Colon (tissue), 2 donors: ENCODE measurements around the gene CNTN4.

ENCODE experiments used
- FAIRE-seq: peaks from 2 replicates; lab custom pipeline; 2012; peaks lifted over from hg19 to GRCh38; lab: Jason Lieb, UNC
- donor health status: control.
- donor health status: control.

Gene CNTN4

DNA sequence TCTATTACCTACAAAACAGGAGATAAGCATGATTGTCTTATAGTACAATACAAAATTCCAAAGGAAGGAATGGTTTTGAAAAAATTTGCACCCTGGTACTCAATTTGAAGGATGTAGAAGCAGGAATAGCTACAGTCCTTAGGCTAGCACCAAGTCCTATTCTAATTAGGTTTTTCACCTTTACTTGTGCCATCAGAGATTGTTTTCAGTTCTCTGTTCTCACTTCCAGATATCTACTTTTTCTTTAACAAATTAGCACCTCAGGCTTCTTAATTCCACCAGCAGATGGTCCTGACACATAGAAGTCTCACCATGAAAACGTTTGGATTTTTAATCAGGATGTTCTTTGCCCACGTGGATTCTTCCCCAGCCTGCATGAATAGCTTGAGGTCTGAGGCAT, 967.7 kb downstream of the CNTN4 start:
- no peak for FAIRE-seq

DNA sequence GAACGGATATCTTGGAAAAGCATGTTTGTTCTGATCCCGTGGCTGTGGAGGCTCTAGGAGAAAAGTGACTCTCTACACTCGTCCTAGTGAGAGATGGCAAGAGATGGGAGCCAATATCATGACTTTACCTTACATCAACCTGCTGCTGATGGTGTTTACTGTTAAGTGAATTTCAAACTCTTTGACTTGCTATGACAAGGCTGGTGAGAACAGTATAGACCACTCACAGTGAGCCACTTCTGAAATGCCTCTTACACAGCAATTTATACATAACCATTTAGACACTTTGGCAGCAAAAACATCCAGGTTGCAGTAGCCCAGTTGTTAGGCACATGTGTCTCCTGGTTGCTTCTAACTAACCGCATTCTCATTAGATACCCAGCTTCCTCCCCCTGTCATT, 968.2 kb downstream of the CNTN4 start:
- no peak for FAIRE-seq

DNA sequence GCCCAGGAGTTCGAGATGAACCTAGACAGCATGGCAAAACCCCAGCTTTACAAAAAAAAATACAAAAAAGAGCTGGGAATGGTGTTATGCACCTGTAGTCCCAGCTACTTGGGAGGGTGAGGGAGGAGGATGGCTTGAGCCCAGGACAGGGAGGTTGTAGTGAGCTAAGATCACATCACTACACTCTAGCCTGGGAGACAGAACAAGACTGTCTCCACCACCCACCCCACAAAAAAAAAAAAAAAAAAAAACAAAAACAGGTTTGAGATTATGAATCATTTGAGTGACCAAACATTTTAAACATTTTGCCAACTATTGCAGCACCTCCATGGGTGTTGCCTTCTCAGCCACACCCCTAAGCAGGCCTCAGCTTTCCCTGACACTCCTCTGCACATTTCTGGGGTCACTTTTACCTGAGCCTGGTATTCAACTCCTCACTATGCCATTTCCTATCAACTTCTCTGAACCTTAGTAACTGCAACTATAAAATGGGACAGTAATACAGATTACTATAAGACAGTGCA, 969.8 kb downstream of the CNTN4 start:
- no peak for FAIRE-seq

DNA sequence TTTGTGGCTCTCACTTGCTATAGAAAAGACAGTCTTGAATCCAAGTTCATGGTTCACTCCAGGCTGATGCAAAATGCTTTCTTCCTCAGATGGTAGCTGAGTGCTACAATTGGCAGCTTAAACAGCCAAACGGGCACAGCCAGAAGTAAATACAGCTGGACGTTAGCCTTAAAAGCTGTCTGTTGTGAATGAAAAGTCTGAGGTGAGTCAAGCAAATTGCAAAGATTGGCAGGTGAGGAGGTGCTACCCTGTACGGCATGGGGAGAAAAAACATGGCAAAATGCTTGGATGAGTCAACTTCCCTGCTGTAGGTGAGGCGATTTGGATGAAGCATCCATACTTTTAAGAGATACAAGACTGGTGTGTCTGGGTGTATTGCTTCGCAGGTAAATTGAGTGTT, 971.1 kb downstream of the CNTN4 start:
- no peak for FAIRE-seq

DNA sequence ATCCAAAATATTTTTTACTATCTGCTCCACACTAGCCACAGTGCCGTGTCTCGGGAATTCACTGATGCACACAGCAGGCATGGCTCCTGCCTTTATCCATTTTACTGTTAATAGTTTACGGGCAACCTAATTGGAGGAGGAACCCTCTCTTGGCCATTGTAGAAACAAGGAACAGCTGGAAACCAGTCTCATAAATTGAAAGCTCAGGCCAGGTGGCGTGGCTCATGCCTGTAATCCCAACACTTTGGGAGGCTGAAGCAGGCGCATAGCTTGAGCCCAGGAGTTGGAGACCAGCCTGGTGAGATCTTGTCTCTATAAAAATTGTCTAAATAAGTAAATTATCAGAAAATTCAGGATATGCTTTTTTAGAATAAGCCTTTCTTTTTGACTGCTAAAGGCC, 972.5 kb downstream of the CNTN4 start:
- no peak for FAIRE-seq

DNA sequence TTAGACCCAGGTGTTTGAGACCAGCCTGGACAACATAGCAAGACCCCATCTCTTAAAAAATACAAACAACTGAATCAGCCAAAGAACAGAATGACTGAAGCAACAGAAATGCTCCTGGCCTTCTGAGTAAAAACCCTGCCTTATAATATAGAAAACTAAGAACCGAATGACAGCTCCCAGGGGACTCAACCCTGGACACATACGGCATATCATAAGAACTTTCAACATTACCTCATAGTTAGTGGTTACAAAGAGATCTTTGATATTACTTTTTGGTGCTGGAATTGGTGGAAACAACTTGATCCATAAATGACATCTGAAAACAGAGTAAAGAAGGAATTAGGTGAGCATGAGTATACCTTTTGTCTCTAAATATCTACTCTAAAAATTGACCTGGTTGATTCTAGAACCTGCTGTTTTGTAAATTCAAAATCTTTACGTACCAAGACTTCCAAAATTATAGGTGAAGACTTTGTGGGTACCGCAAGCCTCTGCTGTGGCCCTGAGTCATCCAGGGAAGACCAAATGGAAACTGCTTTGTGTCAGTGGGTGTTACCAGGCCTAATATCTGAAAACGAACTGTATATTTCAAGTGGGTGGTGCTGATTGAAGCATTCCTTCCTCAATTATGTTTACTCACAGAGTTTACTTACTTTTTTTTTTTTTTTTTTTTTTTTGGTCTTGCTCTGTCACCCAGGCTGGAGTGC, 976.0 kb downstream of the CNTN4 start:
- no peak for FAIRE-seq

DNA sequence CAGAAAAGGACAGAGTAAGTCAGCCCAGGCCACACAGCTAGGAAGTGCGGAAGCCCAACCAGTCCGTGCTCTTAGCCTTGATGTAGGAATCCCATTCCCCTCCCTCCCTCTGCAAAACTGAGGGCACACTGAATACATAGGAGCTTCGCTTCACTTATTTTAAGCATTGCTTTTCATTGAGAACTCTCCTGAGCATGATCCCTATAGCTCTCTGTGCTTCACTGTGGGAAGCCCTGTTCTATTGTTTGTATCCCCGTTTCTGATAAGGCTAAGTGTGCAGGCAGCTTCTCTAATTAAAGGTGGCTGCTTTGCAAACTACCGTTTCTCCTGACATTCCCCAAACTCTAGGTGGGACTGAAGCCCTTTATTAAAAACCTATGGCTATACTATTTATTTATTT, 981.6 kb downstream of the CNTN4 start:
- no peak for FAIRE-seq

DNA sequence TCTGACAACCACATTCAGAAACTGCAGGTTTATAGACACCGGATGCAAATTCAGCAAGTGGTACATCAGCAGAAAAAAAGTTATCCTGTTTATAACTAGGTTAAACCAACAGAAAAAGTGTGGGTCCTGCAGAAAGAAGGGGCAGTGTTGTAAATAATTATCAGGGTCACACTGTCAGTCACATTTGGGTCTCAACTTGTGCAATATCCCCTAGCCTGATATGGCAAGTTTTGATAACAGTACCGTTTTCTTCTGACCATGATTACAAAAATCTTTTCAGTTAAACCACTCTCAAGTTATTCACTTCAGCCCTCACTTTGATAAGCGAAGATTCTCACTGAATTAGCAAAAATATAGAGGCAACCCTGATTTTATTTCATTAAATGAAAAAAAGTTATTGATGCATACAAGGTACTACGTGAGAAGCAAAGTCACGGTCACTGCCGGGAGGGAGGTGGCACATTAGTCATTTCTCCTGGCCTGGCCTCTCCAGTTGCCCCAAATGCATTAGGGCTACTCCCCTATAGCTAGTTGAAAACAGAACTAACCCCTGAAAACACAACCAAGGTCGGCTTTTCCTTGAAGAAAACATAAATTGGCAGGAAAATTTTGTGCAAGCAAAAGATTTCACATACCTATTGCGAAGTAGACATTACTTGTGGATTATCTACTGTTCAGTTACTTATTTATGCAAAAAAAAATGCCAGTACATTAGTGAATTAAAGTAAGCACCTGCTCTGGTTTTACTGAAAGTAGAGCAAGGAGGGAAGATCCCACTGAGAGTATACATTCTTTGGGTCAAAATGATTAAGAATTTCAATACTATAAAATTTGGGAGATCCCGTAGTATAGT, 982.9 kb downstream of the CNTN4 start:
- FAIRE-seq, result no peak

DNA sequence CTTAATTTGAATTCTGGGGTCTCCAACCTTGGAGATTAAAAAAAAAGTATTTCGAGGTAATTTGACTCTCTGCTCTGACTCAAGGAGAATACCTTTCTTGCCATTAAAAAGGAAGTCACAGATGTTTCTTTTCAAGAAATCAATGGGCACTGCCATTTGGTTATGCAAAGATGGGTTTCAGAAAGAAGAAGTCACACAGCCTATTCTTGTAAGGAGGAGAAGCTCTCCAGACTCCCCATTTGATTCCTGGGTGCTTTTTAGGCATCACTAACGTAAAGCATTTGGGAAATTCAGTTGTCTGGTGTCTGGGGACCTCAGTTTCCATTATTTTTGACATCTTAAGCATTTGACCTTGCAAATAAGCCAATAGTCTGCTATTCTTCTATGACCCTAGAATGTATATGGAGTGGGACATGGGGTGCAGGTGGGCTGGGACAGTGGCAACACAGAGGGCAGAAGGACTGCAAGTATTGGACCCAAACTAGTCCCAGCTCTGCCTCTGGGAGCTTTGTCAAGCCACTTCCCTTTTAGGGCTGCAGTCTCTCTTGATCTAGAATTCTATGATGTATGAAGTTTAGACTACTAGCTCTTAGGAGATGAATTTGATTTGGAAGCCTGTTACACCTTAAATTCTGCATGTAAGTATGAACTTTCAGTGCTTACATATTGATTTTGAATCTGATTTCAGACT, 983.7 kb downstream of the CNTN4 start:
- FAIRE-seq, result no peak

DNA sequence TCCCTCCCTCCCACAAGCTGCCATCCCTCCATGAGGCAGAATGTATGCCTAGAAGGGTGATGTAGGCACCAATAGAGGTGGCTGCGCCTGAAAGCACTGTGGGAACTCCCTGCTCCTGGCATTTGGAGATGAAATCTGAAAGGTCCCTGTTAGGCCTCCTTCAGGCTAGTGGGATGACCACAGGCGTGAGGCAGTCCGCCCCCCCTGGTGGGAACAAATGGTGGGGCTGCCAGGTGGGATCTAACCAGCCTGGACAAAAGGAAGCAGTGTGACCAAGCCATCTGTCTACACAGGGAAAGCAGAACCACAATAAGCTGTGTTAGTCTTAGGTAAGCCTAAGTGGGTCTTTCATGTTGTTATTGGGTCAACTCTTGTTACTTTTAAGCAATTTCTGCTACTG, 986.2 kb downstream of the CNTN4 start:
- no peak for FAIRE-seq

DNA sequence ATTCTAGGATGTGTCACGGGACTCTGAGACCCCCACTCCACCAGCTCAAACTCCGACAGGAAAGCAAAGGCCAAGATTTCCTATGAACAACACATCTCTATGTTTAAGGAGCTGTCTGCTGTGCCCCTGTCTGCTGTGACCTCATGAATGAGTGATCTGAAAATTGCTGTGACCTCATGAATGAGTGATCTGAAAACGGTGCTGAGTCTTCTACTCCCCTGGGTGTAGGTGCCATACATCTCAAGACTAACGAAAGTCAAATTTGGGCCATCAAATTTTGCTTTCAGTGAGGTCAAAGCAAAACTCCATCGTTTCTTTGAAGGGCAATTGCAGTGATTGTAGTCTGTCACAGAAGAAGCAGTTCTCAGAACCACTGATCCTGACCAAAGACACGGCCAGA, 987.1 kb downstream of the CNTN4 start:
- FAIRE-seq, result no peak

DNA sequence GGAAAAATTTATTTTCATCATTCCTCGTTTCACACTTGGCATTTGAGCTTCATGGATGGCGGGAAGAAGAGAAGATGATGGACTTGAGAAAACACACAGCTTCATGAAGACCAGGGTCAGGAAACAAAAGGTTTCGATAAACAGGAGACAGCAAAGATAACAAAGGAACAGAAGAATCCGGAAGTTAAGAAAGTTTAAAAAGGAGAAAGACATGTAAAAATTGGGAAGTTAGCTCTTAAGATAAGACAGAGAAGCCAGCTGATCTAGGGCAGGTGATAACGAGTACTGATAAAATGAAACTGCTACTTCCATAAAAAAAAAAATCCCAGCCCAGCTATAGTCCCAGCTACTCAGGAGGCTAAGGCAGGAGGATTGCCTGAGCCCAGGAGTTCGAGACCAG, 987.6 kb downstream of the CNTN4 start:
- FAIRE-seq, result no peak

DNA sequence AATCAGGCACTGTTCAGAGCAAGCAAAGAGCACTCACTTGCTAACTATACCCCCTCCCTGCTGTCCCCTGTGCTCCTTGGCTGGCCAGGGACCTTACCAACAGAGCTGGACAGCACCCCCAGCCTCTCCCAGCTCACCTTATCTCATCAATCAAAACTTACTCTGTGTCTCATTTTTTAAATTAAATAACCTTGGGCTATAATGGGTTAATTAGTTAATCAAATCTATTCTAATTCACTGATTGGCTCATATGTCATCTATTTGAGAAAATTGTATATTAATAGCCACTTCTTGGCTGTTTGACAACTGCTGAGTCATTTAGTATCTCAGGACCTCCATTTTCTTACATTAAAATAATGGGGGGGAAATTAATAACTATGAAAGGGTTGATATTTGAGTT, 988.6 kb downstream of the CNTN4 start:
- FAIRE-seq, result no peak

DNA sequence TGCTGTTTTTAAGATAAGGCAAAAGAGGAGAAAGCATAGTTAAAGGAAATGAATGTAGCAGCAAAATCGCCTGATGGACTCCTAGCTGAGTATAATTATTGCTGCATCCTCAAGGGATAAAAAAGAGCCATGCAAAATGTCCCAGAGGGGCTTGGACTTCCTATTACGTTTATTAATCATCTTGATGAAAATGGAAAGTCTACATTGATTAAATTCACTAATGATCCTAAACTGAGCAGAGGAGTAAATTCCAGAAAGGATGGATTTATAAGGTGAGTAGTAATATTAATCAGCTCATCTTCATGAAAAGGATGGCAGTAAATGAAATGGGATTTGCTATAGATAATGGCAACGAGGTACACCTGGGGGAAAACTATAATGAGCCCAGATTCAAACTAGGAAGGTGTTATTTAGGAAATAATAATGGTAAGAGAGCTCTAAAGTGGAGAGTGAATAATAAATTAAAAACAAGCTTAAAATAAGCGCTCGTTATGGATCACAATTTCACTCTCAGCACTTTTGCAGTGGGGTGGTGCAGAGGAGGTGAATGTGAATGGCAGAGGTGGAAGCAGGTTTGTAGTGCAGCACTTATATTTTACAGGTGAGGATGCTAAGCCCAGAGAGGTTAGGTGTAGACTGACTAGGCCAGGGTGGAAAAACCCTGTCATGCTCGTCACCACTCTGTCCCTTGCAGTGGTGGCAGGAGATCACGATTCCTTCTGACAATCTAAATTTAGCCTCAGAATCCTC, 989.2 kb downstream of the CNTN4 start:
- FAIRE-seq, result no peak

DNA sequence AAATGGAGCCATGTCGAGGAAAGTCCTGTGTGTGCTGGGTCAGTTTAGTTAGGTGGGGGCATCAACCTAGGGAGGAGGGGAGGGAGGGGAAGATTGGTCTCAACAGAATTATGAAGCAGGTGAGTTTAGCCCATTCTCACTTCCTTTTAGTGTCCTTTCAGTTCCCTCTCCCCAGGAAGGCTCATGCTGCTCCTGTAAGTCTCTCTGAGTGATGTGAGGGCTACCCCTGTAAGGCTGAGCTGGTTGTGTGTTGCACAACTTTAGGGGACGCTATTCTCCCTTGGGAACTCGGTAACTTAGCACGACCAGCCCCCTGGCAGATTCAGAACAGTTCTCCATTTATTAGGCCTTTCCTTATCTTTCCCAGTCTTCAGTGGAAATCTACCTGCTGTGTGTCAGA, 990.4 kb downstream of the CNTN4 start:
- no peak for FAIRE-seq

DNA sequence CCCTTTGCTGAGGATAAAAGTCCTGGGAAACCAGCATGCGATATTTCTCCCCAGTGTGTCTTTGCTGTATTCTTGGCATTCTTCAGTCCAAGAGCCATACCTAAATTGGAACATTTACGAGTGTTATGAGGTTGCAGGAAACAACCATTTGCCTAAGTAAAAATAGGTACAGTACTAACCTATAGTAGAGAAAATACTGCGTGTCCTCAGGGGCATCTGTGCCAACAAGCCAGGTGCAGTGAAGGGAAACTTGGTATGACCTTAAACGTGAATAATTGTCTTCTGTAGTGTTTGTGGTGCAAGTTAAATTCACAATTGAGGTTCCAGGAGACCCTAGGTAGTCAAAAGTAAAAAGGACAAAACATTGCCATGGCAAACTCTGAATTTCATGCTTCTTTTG, 999.3 kb downstream of the CNTN4 start:
- no peak for FAIRE-seq

DNA sequence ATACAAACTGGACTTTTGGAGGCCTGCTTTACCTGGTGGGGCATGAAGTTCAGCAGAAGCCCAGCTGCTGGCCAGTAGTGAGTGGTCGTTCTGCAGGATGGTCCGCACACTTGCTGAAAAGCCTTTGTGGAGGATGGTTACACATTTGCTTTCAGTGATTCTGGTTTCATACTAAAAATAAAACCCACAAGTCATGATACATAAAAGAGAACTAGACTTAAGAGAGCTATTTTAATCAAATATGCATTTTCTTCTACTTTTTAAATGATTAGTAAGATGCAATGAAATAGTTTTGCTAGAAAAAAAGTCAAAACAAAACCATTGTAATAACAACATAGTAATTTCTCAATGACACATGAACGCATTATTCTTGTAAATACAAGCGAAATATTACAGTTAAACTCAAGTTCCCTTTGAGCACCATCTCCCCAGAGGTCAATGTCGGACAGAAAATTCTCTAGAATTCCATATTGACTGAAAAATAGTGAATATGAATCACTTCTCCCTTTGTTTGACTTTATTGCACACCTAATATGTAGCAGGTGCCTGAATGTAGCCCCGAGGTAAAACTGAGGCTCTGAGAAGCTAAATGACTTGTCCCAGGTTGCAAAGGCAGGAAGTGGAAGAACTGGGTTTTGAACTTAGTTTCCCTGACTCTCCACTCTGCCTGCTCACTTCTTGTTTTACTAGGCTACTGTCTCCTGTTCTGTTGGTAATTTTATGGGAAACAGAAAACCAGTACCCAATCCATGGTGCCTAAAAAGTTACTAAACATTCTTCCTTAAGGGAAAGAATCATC, 1003.2 kb downstream of the CNTN4 start:
- FAIRE-seq, result no peak

DNA sequence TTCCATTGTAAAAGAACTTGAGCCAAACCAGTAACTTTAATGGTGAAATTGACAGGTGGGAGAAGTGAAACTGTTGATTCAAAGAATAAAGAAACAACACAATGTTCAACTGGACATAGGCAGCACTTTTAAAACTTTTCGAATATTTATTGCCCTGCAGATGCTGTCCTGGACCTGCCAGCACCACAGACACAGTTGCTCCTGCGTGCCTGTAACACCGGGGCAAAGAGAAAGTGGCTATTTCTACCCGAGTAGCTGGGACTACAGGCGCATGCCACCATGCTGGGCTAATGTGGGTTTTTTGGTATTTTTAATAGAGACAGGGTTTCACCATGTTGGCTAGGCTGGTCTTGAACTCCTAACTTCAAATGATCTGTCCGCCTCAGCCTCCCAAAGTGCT, 1004.1 kb downstream of the CNTN4 start:
- FAIRE-seq, result no peak

DNA sequence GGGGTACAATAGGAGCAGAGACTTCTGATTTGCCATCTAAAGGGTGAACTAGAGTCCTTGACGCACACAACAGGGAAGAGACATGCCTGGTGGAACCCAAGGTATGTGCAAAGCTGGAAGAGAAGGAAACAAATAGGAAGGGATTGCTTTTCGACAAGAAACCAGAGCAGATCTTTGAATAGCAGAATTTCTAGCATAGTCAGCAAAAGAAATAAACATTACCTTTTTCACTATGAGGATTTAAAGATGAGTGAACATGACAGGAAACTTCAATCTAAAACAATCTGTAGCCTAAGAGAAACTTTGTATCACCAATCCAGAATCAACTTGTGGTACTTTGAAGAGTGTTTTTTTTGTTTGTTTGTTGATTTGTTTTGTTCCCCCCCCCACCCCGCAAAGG, 1006.6 kb downstream of the CNTN4 start:
- no peak for FAIRE-seq

DNA sequence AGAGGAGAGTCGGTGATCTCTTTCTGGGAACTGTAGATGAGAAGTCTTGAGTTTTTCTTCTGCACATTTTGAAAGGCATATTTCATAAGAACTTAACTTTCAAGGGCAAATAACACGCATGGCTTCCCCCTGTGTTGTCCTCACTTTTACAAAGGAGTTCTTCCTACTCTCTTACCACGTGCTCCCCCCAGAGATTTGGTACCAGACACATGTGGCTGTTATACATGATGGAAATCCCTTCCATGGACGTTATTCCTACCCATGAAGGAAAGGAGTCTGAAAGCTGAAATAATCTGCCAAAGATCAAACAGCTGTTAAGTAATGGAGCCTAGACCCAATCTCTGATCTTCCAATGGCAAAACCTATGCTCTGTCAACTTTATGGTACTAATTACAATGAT, 1007.1 kb downstream of the CNTN4 start:
- no peak for FAIRE-seq

DNA sequence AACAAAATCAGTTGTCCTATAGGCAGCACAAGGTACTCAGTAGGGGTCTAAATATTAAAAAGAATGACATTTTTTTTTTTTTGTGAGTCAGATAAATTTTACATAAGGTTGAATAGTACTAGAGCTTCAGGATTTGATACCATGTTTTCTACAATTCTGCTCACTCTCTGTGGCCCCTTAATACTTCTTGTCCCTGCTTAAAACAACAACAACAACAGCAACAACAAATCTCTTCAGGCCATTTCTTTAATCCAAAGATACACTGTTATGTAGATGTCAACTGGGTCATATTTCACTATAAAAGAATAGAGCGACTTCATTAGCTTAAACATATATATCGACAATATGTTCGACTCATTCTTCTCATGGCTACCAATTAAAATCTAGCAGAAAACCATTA, 1008.5 kb downstream of the CNTN4 start:
- FAIRE-seq, result no peak
